Kidney capillary endothelial cell (primary cell): ENCODE measurements around the gene ACTG1.

Experiments used
- DNase-seq: peaks from one replicate; pipeline ENCODE4 v3.0.0-alpha.2; 2018; ENCODE audit warnings: low spot score

ACTG1 gene

GRCh38 chr17:81545160-81545949 lies 32.8 kb upstream of the ACTG1 start:
- DNase-seq = no peak

GRCh38 chr17:81544281-81544974 lies 31.8 kb upstream of the ACTG1 start:
- DNase-seq = no peak

- DNase-seq = no peak
Observed at GRCh38 chr17:81543756-81544155, 31.2 kb upstream of the ACTG1 start.

- DNase-seq = no peak
Observed at GRCh38 chr17:81543339-81543675, 30.7 kb upstream of the ACTG1 start.

GRCh38 chr17:81542431-81543338 lies 30.1 kb upstream of the ACTG1 start:
- DNase-seq = no peak

- no peak for DNase-seq
Observed at GRCh38 chr17:81541123-81541522, 28.5 kb upstream of the ACTG1 start.

GRCh38 chr17:81540676-81541027 lies 28.1 kb upstream of the ACTG1 start:
- no peak for DNase-seq

GRCh38 chr17:81539961-81540675 lies 27.5 kb upstream of the ACTG1 start:
- no peak for DNase-seq

GRCh38 chr17:81539571-81539900 lies 26.9 kb upstream of the ACTG1 start:
- DNase-seq = no peak

GRCh38 chr17:81538651-81539570 lies 26.3 kb upstream of the ACTG1 start:
- DNase-seq = no peak

GRCh38 chr17:81537856-81538555 lies 25.4 kb upstream of the ACTG1 start:
- DNase-seq = no peak

GRCh38 chr17:81537343-81537855 lies 24.8 kb upstream of the ACTG1 start:
- no peak for DNase-seq

GRCh38 chr17:81536299-81537290 lies 24.0 kb upstream of the ACTG1 start:
- no peak for DNase-seq

GRCh38 chr17:81535480-81536298 lies 23.1 kb upstream of the ACTG1 start:
- no peak for DNase-seq

- no peak for DNase-seq
Observed at GRCh38 chr17:81535007-81535328, 22.4 kb upstream of the ACTG1 start.

GRCh38 chr17:81534157-81535006 lies 21.8 kb upstream of the ACTG1 start:
- no peak for DNase-seq
